ENCODE results near the gene G6PD.
"Not testable (repeated sequence)": the region's sequence is repeated elsewhere in the genome, so short reads cannot be mapped to it uniquely, and the experiment has no call there.

Gene G6PD

GRCh38 chrX:154542723-154543424, 3.8 kb downstream of the G6PD start:
- DNase-seq (ENCODE audit: low spot score): peak; percentile 34

- DNase-seq (ENCODE audit: low spot score): peak; percentile 39
Observed at GRCh38 chrX:154541896-154542722, 4.5 kb downstream of the G6PD start.

- DNase-seq (ENCODE audit: low spot score): no peak
Observed at GRCh38 chrX:154541589-154541895, 5.1 kb downstream of the G6PD start.

- no peak for DNase-seq (ENCODE audit: low spot score)
Observed at GRCh38 chrX:154540897-154541535, 5.6 kb downstream of the G6PD start.

- not testable (repeated sequence) for DNase-seq (ENCODE audit: low spot score)
Observed at GRCh38 chrX:154540365-154540764, 6.3 kb downstream of the G6PD start.

GRCh38 chrX:154539077-154539476, 7.6 kb downstream of the G6PD start:
- DNase-seq (ENCODE audit: low spot score): no peak

GRCh38 chrX:154535892-154536291, 10.8 kb downstream of the G6PD start:
- DNase-seq (ENCODE audit: low spot score): no peak

- peak; percentile 93 for DNase-seq (ENCODE audit: low spot score)
Observed at GRCh38 chrX:154534526-154535322, 11.9 kb downstream of the G6PD start.

- no peak for DNase-seq (ENCODE audit: low spot score)
Observed at GRCh38 chrX:154532690-154533089, 14.0 kb downstream of the G6PD start.

GRCh38 chrX:154531626-154532025, 15.0 kb downstream of the G6PD start:
- DNase-seq (ENCODE audit: low spot score): no peak

- no peak for DNase-seq (ENCODE audit: low spot score)
Observed at GRCh38 chrX:154530286-154530685, 16.4 kb downstream of the G6PD start.

- DNase-seq (ENCODE audit: low spot score): no peak
Observed at GRCh38 chrX:154529206-154529612, 17.4 kb downstream of the G6PD start.

GRCh38 chrX:154526901-154527675, 19.6 kb downstream of the G6PD start:
- DNase-seq (ENCODE audit: low spot score): peak; percentile 57

GRCh38 chrX:154525606-154526490, 20.8 kb downstream of the G6PD start:
- DNase-seq (ENCODE audit: low spot score): no peak

- no peak for DNase-seq (ENCODE audit: low spot score)
Observed at GRCh38 chrX:154519389-154519788, 27.3 kb downstream of the G6PD start.

GRCh38 chrX:154517101-154517781, 29.4 kb downstream of the G6PD start:
- DNase-seq (ENCODE audit: low spot score): no peak

- no peak for DNase-seq (ENCODE audit: low spot score)
Observed at GRCh38 chrX:154516656-154517100, 30.0 kb downstream of the G6PD start.

GRCh38 chrX:154515966-154516655, 30.5 kb downstream of the G6PD start, which contains the start of gene FAM3A:
FAM3A (minus strand) TSS chrX:154516232; CDS start chrX:154515772, 460 bp downstream.
- peak; percentile 94 for DNase-seq (ENCODE audit: low spot score)

Measured in activated CD4-positive, alpha-beta T cell treated with anti-CD3 and anti-CD28 coated beads, Interleukin-2, Interleukin-4, amounts not matched to agents 100 ng/mL and 50 ng/mL, durations not matched to agents 16 hours and 8 hours (primary cell).